ENCODE results near the gene PSMB11. TPM values are rescaled to one million over a fixed set of nuclear protein-coding genes. Genes with fewer than 3 reads are reported as not detected.

Gene PSMB11
- total RNA-seq, 6 donors from 2014 or later = not detected

- H3K36me3 ChIP-seq = peaks cover 20 to 59% (median 37%) of the 10 kb centered on the region in 4 donors
- no peak overlapping the region for H3K27ac ChIP-seq
- 74 to 78% methylated on average over 2 of the region's 2 CpGs for WGBS, 2 donors
Observed at GRCh38 chr14:23093104-23093503, 51.1 kb downstream of the PSMB11 start.

GRCh38 chr14:23093526-23093925, 51.5 kb downstream of the PSMB11 start:
- 67 to 75% methylated on average over 2 of the region's 2 CpGs for WGBS, 2 donors
- peak overlapping the region in 1 of 4 donors; percentile 100 for H3K27ac ChIP-seq
- no peaks in the 10 kb centered on the region for H3K27me3 ChIP-seq
- DNase-seq (no peak), ATAC-seq (ENCODE audit: low FRiP score in 2 of 2) (no peak)
- H3K4me3 ChIP-seq = peak overlapping the region in 3 of 4 donors; percentile 74 to 85 (median 84)
- H3K4me1 ChIP-seq = peaks cover 25 to 69% (median 42%) of the 10 kb centered on the region in 4 donors
- TF ChIP-seq POLR2A (IDR thresholded peaks at IDR 0.05) (no peak), CTCF (IDR thresholded peaks at IDR 0.05) (no peak), EP300 (IDR thresholded peaks at IDR 0.05) (no peak), POLR2AphosphoS5 (IDR thresholded peaks at IDR 0.05) (no peak)
- peaks cover 17 to 59% (median 38%) of the 10 kb centered on the region in 4 donors for H3K36me3 ChIP-seq
- H3K9me3 ChIP-seq = no peaks in the 10 kb centered on the region

More at GRCh38 chr14:23093104-23093503, 51.1 kb downstream of the PSMB11 start:
- ATAC-seq (ENCODE audit: low FRiP score in 2 of 2) = no peak
- DNase-seq = no peak
- H3K27me3 ChIP-seq = no peaks in the 10 kb centered on the region
- peaks cover 25 to 67% (median 42%) of the 10 kb centered on the region in 4 donors for H3K4me1 ChIP-seq
- peak overlapping the region in 1 of 4 donors; percentile 74 for H3K4me3 ChIP-seq
- TF ChIP-seq EP300 (IDR thresholded peaks at IDR 0.05) (no peak), POLR2AphosphoS5 (IDR thresholded peaks at IDR 0.05) (no peak), CTCF (IDR thresholded peaks at IDR 0.05) (no peak), POLR2A (IDR thresholded peaks at IDR 0.05) (no peak)
- no peaks in the 10 kb centered on the region for H3K9me3 ChIP-seq

Other genes starting within 250 kb of the PSMB11 start
- 100 to 1,000 TPM in 2 of 6 donors, 10 to 100 TPM in 4; 55.0 to 120 (median 99.1) TPM for gene SLC7A7, start 226.8 kb upstream of the PSMB11 start, total RNA-seq
- 10 to 100 TPM in 5 of 6 donors, 1 to 10 TPM in 1; 9.4 to 88.2 (median 34.1) TPM for gene MRPL52, start 212.3 kb upstream of the PSMB11 start, total RNA-seq
- gene MMP14, start 205.6 kb upstream of the PSMB11 start, total RNA-seq = 100 to 1,000 TPM in 3 of 6 donors, 10 to 100 TPM in 3; 53.4 to 157 (median 104) TPM
- 100 to 1,000 TPM in 5 of 6 donors, 10 to 100 TPM in 1; 90.2 to 169 (median 149) TPM for gene LRP10, start 170.5 kb upstream of the PSMB11 start, total RNA-seq
- gene REM2, start 159.0 kb upstream of the PSMB11 start, total RNA-seq = 1 to 10 TPM; 1.0 to 6.3 (median 1.2) TPM
- 10 to 100 TPM; 63.3 to 96.8 (median 91.9) TPM for gene RBM23, start 123.1 kb upstream of the PSMB11 start, total RNA-seq
- gene PRMT5, start 112.8 kb upstream of the PSMB11 start, total RNA-seq = 10 to 100 TPM; 21.4 to 51.3 (median 39.2) TPM
- 100 to 1,000 TPM in 2 of 6 donors, 10 to 100 TPM in 4; 44.3 to 137 (median 78.9) TPM for gene HAUS4, start 85.1 kb upstream of the PSMB11 start, total RNA-seq
- gene AJUBA, start 59.7 kb upstream of the PSMB11 start, total RNA-seq = 10 to 100 TPM; 34.4 to 50.3 (median 39.5) TPM
- 10 to 100 TPM in 4 of 6 donors, 1 to 10 TPM in 2; 7.1 to 12.9 (median 11.4) TPM for gene C14orf93, start 32.1 kb upstream of the PSMB11 start, total RNA-seq
- gene PSMB5, start 7.3 kb upstream of the PSMB11 start, total RNA-seq = 100 to 1,000 TPM in 2 of 6 donors, 10 to 100 TPM in 4; 58.7 to 147 (median 86.1) TPM
- gene CDH24, start 15.3 kb downstream of the PSMB11 start, total RNA-seq = 1 to 10 TPM; 2.0 to 8.0 (median 4.2) TPM
- 100 to 1,000 TPM in 5 of 6 donors, 10 to 100 TPM in 1; 91.1 to 350 (median 139) TPM for gene ACIN1, start 52.9 kb downstream of the PSMB11 start, total RNA-seq
- 10 to 100 TPM in 5 of 6 donors, 1 to 10 TPM in 1; 4.9 to 52.5 (median 35.7) TPM for gene C14orf119, start 53.3 kb downstream of the PSMB11 start, total RNA-seq
- gene CIROP, start 62.8 kb downstream of the PSMB11 start, total RNA-seq = not detected
- gene CEBPE, start 77.0 kb downstream of the PSMB11 start, total RNA-seq = under 1 TPM in 2 of 6 donors, not detected in 4; 0.31 to 0.77 TPM
- gene SLC7A8, start 141.4 kb downstream of the PSMB11 start, total RNA-seq = 10 to 100 TPM; 30.4 to 58.2 (median 42.0) TPM
- gene RNF212B, start 195.7 kb downstream of the PSMB11 start, total RNA-seq = not detected
- gene HOMEZ, start 243.9 kb downstream of the PSMB11 start, total RNA-seq = 10 to 100 TPM in 4 of 6 donors, 1 to 10 TPM in 2; 3.9 to 13.7 (median 11.2) TPM